PC-9 (cell line): ENCODE data around the gene CFHR5. TPM values are rescaled to one million over a fixed set of nuclear protein-coding genes. Genes with fewer than 3 reads are reported as not detected.
A peak's percentile ranks its signal among the peaks of the same experiment; 100 is the strongest.
"Not testable (repeated sequence)": the region's sequence is repeated elsewhere in the genome, so short reads cannot be mapped to it uniquely, and the experiment has no call there.

Source experiments
- BruUV-seq: library from RNA; stranded (reverse); fragments of 400-500 nt; replicated peaks from 2 replicates; lab custom pipeline; 2021; lab: Mats Ljungman, UMichigan
- CTCF ChIA-PET: fragments of 300-600 bp; sonication (Branson Sonifier 250); formaldehyde crosslinking; loops from one replicate; lab custom pipeline; 2022; ENCODE audit warnings: antibody characterized with exemption; lab: Charles Lee
- POLR2A ChIA-PET: fragments of 300-600 bp; sonication (Branson Sonifier 250); formaldehyde crosslinking; loops from one replicate; lab custom pipeline; 2022; ENCODE audit warnings: antibody characterized with exemption; ENCODE audit not compliant: unreplicated experiment; lab: Charles Lee
- DNase-seq, 2 experiments: peaks; one replicate each; pipeline versions ENCODE4 v3.0.0 to v3.0.0-alpha.2; 2015 to 2022; ENCODE audit warnings: mixed read lengths in 1 of 2
- H2AFZ ChIP-seq: fragments of 200-600 bp; sonication (generic); 2 replicates; pipeline ENCODE4 v1.8.1; 2017; ENCODE audit warnings: antibody characterized with exemption
- H3F3A ChIP-seq: fragments of 200-600 bp; sonication (generic); 2 replicates; pipeline ENCODE4 v1.8.1; 2017; ENCODE audit warnings: antibody characterized with exemption, mild to moderate bottlenecking, low read depth; ENCODE audit not compliant: insufficient read depth
- H3K27ac ChIP-seq: fragments of 200-600 bp; sonication (generic); 2 replicates; pipeline ENCODE4 v1.6.1; 2016; ENCODE audit warnings: mixed run types
- H3K27me3 ChIP-seq: fragments of 200-600 bp; sonication (generic); 2 replicates; pipeline ENCODE4 v1.6.1; 2016; ENCODE audit warnings: low read depth, mixed run types; ENCODE audit not compliant: insufficient read depth
- H3K36me3 ChIP-seq: fragments of 200-600 bp; sonication (generic); 2 replicates; pipeline ENCODE4 v1.6.1; 2016; ENCODE audit warnings: low read depth, mixed run types
- H3K4me1 ChIP-seq: fragments of 200-600 bp; sonication (generic); replicated peaks from 2 replicates; pipeline ENCODE4 v1.6.1; 2016; ENCODE audit warnings: mixed run types; ENCODE audit not compliant: insufficient read depth
- H3K4me2 ChIP-seq: fragments of 200-600 bp; sonication (generic); 2 replicates; pipeline ENCODE4 v1.6.1; 2017; ENCODE audit warnings: mixed run types
- H3K4me3 ChIP-seq: fragments of 200-600 bp; sonication (generic); 2 replicates; pipeline ENCODE4 v1.6.1; 2016; ENCODE audit warnings: mixed run types
- H3K79me2 ChIP-seq: fragments of 200-600 bp; sonication (generic); 2 replicates; pipeline ENCODE4 v1.6.1; 2017; ENCODE audit warnings: low read depth, mixed run types
- H3K9me2 ChIP-seq: fragments of 200-600 bp; sonication (generic); 2 replicates; pipeline ENCODE4 v1.8.1; 2017; ENCODE audit warnings: mild to moderate bottlenecking; ENCODE audit not compliant: insufficient read depth
- H3K9me3 ChIP-seq: fragments of 200-600 bp; sonication (generic); 2 replicates; pipeline ENCODE4 v1.8.1; 2016; ENCODE audit warnings: low read depth; ENCODE audit not compliant: insufficient read depth
- H4K20me1 ChIP-seq: fragments of 200-600 bp; sonication (generic); 2 replicates; pipeline ENCODE4 v1.8.1; 2017; ENCODE audit not compliant: insufficient read depth
- EZH2 ChIP-seq: fragments of 200-600 bp; sonication (generic); IDR thresholded peaks from 2 replicates; pipeline ENCODE4 v1.8.0; 2017; ENCODE audit warnings: antibody characterized with exemption, low read depth
- intact Hi-C: fragments of 100-400 bp; cut with micrococcal nuclease; formaldehyde crosslinking; loops from one replicate; pipeline ENCODE4 v1.10.0; 2022; ENCODE audit not compliant: unreplicated experiment
- total RNA-seq: library from RNA; stranded (reverse); gene quantifications from 2 replicates; pipeline ENCODE4 v1.2.3, GENCODE V29; 2021
- TF ChIP-seq, protein P1 (sequence below): fragments of 200-600 bp; sonication (generic); conservative IDR thresholded peaks from 2 replicates; pipeline ENCODE4 v1.6.1; 2017; ENCODE audit warnings: mixed run types, antibody characterized with exemption, mild to moderate bottlenecking, moderate library complexity

The CFHR5 gene
- total RNA-seq, 1 experiment from 2014 or later, result not detected

DNA sequence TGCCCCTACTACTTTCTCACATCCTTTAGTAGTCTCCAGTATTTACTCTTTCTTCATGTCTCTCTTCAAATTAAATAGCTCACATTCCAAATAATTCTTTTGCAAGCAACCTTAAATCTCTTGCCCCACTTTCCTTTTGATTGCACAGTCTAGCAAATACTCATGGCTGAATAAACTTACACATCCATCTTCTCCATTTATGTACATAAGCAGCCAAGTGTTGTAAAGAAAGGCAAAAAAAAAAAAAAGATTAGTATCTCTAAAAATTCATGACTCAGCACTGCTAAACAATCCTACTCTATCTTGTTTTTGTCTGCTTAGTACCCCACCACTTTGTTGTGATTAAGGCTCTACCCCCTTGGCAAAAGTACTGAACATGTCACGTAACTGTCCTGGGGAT, 47.1 kb downstream of the CFHR5 start:
- ChIA-PET POLR2A (no interaction called here), CTCF (no interaction called here)
- peak overlapping the region; percentile 34; the same call in 1 of the 2 replicates for H3K27ac ChIP-seq

DNA sequence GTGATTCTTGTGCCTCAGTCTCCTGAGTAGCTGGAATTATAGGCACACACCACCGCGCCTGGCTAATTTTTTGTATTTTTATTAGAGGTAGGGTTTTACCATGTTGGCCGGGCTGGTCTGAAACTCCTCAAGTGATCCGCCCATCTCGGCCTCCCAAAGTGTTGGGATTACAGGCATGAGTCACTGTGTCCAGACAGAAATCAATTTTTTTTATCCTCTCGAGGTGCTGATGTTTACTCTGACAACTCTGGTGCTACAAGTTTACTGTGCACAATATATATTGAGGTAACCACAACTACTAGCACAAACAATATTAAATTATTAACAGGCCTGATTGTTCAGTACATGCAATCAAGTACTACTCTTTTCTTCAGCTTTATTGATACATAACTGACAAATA, 50.0 kb downstream of the CFHR5 start:
- Histone ChIP-seq H3K9me2 (no peaks in the 10 kb centered on the region), H3K79me2 (no peaks in the 10 kb centered on the region), H3K4me2 (no peak overlapping the region; the same call in 1 of the 2 replicates), H3F3A (no peaks in the 10 kb centered on the region), H2AFZ (no peak overlapping the region), H3K27ac (no peak overlapping the region), H3K4me3 (no peak overlapping the region), H3K9me3 (no peaks in the 10 kb centered on the region; the same call in 1 of the 2 replicates), H3K27me3 (no peaks in the 10 kb centered on the region), H3K36me3 (no peaks in the 10 kb centered on the region), H3K4me1 (peaks cover 24% of the 10 kb centered on the region), H4K20me1 (no peaks in the 10 kb centered on the region)
- TF ChIP-seq, protein P1, sequence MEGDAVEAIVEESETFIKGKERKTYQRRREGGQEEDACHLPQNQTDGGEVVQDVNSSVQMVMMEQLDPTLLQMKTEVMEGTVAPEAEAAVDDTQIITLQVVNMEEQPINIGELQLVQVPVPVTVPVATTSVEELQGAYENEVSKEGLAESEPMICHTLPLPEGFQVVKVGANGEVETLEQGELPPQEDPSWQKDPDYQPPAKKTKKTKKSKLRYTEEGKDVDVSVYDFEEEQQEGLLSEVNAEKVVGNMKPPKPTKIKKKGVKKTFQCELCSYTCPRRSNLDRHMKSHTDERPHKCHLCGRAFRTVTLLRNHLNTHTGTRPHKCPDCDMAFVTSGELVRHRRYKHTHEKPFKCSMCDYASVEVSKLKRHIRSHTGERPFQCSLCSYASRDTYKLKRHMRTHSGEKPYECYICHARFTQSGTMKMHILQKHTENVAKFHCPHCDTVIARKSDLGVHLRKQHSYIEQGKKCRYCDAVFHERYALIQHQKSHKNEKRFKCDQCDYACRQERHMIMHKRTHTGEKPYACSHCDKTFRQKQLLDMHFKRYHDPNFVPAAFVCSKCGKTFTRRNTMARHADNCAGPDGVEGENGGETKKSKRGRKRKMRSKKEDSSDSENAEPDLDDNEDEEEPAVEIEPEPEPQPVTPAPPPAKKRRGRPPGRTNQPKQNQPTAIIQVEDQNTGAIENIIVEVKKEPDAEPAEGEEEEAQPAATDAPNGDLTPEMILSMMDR, result no peak
- TF ChIP-seq EZH2, result no peak
- CTCF ChIA-PET, result interaction anchor here (0.6 kb wide), 1 partner anchor 288 kb away, joined by 3 read pairs; no protein-coding TSS in a partner anchor
- POLR2A ChIA-PET, result interaction anchor here (0.5 kb wide), 1 partner anchor 117 kb away, joined by 3 read pairs; no protein-coding TSS in a partner anchor
- no TSS peak for BruUV-seq
- peak; percentile 47 to 60 for DNase-seq
- intact Hi-C loops, result no loop called here

More for the DNA sequence above, 47.1 kb downstream of the CFHR5 start:
- H3K27me3 ChIP-seq, result no peaks in the 10 kb centered on the region
- intact Hi-C loops, result no loop called here
- peak in 1 of 2 experiments; percentile 71 for DNase-seq
- no peaks in the 10 kb centered on the region for H3F3A ChIP-seq
- H3K4me3 ChIP-seq, result no peak overlapping the region
- TF ChIP-seq, protein P1, result no peak
- no peak for TF ChIP-seq EZH2
- H3K4me1 ChIP-seq, result peaks cover 24% of the 10 kb centered on the region
- no peaks in the 10 kb centered on the region for H3K79me2 ChIP-seq
- no peaks in the 10 kb centered on the region for H3K9me2 ChIP-seq
- H3K4me2 ChIP-seq, result no peak overlapping the region
- BruUV-seq, result no TSS peak
- H3K9me3 ChIP-seq, result no peaks in the 10 kb centered on the region; the same call in 1 of the 2 replicates
- no peak overlapping the region for H2AFZ ChIP-seq
- H3K36me3 ChIP-seq, result no peaks in the 10 kb centered on the region
- no peaks in the 10 kb centered on the region for H4K20me1 ChIP-seq

GRCh38 chr1:197029749-197030148, 52.4 kb downstream of the CFHR5 start:
- Histone ChIP-seq H3K4me2 (no peak overlapping the region), H3K9me3 (no peaks in the 10 kb centered on the region; the same call in 1 of the 2 replicates), H3K9me2 (no peaks in the 10 kb centered on the region), H3K79me2 (no peaks in the 10 kb centered on the region), H2AFZ (no peak overlapping the region), H3K27me3 (no peaks in the 10 kb centered on the region), H3K36me3 (no peaks in the 10 kb centered on the region), H3K4me3 (no peak overlapping the region), H3K27ac (no peak overlapping the region), H3K4me1 (peaks cover 19% of the 10 kb centered on the region), H3F3A (no peaks in the 10 kb centered on the region), H4K20me1 (no peaks in the 10 kb centered on the region)
- POLR2A ChIA-PET, result interaction anchor here (0.6 kb wide), 1 partner anchor 22 kb away, joined by 3 read pairs; no protein-coding TSS in a partner anchor
- DNase-seq, result no peak
- intact Hi-C loops, result no loop called here
- no peak for TF ChIP-seq EZH2
- TF ChIP-seq, protein P1, result no peak
- CTCF ChIA-PET, result no interaction called here
- no TSS peak for BruUV-seq

DNA sequence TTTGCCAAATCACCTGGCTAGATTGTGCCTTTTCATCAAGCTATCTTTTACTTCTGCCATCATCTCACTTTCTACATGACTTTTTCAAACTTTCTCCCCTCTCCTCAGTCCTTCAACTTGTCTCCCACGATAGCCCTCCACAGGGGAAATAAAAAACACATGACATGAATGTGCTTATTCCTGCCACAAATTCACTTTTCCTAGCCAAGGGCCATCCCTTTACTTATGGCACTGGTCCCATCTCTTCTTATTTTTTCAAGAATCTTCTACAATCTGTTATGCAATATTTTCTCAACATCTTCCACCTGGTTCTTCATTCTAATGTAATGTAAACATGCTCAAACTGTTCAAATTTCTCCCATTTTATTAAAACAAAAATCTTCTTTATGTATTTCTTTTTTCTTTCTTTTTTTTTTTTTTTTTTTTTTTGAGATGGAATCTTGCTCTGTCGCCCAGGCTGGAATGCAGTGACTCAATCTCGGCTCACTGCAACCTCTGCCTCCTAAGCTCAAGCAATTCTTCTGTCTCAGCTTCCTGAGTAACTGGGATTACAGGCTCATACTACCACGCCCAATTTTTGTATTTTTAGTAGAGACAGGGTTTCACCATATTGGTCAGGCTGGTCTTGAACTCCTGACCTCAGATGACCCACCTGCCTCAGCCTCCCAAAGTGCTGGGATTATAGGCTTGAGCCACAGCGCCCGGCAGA, 57.4 kb downstream of the CFHR5 start:
- H3K27me3 ChIP-seq, H3K4me2 ChIP-seq, H3K4me1 ChIP-seq, H3K27ac ChIP-seq, H3K36me3 ChIP-seq, intact Hi-C loops, POLR2A ChIA-PET, H3K79me2 ChIP-seq, H3K9me3 ChIP-seq, H3K4me3 ChIP-seq, H3K9me2 ChIP-seq, CTCF ChIA-PET, H4K20me1 ChIP-seq, BruUV-seq, H3F3A ChIP-seq: not testable (repeated sequence)
- H2AFZ ChIP-seq, result 0 out of 2 replicates have a peak overlapping the region, but pooled peaks have one; percentile 47
- DNase-seq, result peak; percentile 39 to 50
